IMR-90 (cell line): ENCODE measurements around the gene GABRD. TPM values are rescaled to one million over a fixed set of nuclear protein-coding genes. Genes with fewer than 3 reads are reported as not detected.

ENCODE experiments used
- ATAC-seq: fragments of 200-7000 bp; cut with Tn5 transposase; 2 replicates; pipeline ENCODE4 v1.9.1; 2020; ENCODE audit warnings: low read depth, mild to moderate bottlenecking, moderate library complexity
- BruUV-seq: library from RNA; stranded (reverse); fragments of 400-500 nt; replicated peaks from 2 replicates; lab custom pipeline; 2021; lab: Mats Ljungman, UMichigan
- CTCF ChIA-PET: fragments of 300-600 bp; formaldehyde crosslinking; extraction: SDS; loops from one replicate; lab custom pipeline; 2021; ENCODE audit warnings: antibody characterized with exemption; lab: Yijun Ruan, JAX
- POLR2A ChIA-PET: fragments of 300-600 bp; sonication (Branson Sonifier 250); formaldehyde crosslinking; loops from one replicate; lab custom pipeline; 2022; ENCODE audit warnings: antibody characterized with exemption; ENCODE audit not compliant: unreplicated experiment; lab: Charles Lee
- DNase-seq: peaks from one replicate; pipeline ENCODE4 v3.0.0; 2013
- H2AFZ ChIP-seq: replicated peaks from 2 replicates; pipeline ENCODE3; 2013; ENCODE audit warnings: low read length, mild to moderate bottlenecking; ENCODE audit not compliant: poor library complexity
- H2AK5ac ChIP-seq: 2 replicates; pipeline ENCODE4 v1.6.1; 2013; ENCODE audit warnings: low read depth, low read length, inconsistent platforms
- H2AK9ac ChIP-seq: replicated peaks from 2 replicates; pipeline ENCODE3; 2013; ENCODE audit warnings: mild to moderate bottlenecking, low read depth, low read length, moderate library complexity; ENCODE audit not compliant: poor library complexity
- H2BK120ac ChIP-seq: 2 replicates; pipeline ENCODE4 v1.6.1; 2013; ENCODE audit warnings: low read depth, low read length, inconsistent platforms
- H2BK15ac ChIP-seq: 3 replicates; pipeline ENCODE4 v1.6.1; 2013; ENCODE audit warnings: low read depth, low read length, inconsistent platforms
- H2BK20ac ChIP-seq: 2 replicates; pipeline ENCODE4 v1.6.1; 2013; ENCODE audit warnings: low read depth, mild to moderate bottlenecking, inconsistent platforms, low read length, moderate library complexity
- H2BK5ac ChIP-seq: 2 replicates; pipeline ENCODE4 v1.6.1; 2013; ENCODE audit warnings: mild to moderate bottlenecking, low read depth, low read length, inconsistent platforms; ENCODE audit not compliant: poor library complexity, severe bottlenecking
- H3K14ac ChIP-seq: replicated peaks from 2 replicates; pipeline ENCODE4 v1.6.1; 2013; ENCODE audit warnings: low read depth, low read length, inconsistent platforms
- H3K18ac ChIP-seq: 2 replicates; pipeline ENCODE4 v1.6.1; 2013; ENCODE audit warnings: low read depth, low read length, control low read depth
- H3K23ac ChIP-seq: 2 replicates; pipeline ENCODE4 v1.6.1; 2013; ENCODE audit warnings: low read depth, low read length, inconsistent platforms
- H3K27ac ChIP-seq: 2 replicates; pipeline ENCODE4 v1.5.1; 2013; ENCODE audit warnings: mild to moderate bottlenecking, control low read depth, low read length; ENCODE audit not compliant: insufficient read depth
- H3K27me3 ChIP-seq: 2 replicates; pipeline ENCODE4 v1.6.1; 2013; ENCODE audit warnings: low read length; ENCODE audit not compliant: control insufficient read depth, insufficient read depth
- H3K36me3 ChIP-seq: 2 replicates; pipeline ENCODE4 v1.6.1; 2013; ENCODE audit warnings: low read length, mixed read lengths; ENCODE audit not compliant: control insufficient read depth, insufficient read depth
- H3K4ac ChIP-seq: 2 replicates; pipeline ENCODE4 v1.6.1; 2013; ENCODE audit warnings: low read depth, low read length, inconsistent platforms
- H3K4me1 ChIP-seq: 2 replicates; pipeline ENCODE4 v1.6.1; 2013; ENCODE audit warnings: low read length, mixed read lengths; ENCODE audit not compliant: control insufficient read depth, insufficient read depth
- H3K4me2 ChIP-seq: 2 replicates; pipeline ENCODE4 v1.6.1; 2013; ENCODE audit warnings: low read depth, mild to moderate bottlenecking, control low read depth, low read length, moderate library complexity
- H3K4me3 ChIP-seq: 2 replicates; pipeline ENCODE4 v1.5.1; 2013; ENCODE audit warnings: low read depth, mild to moderate bottlenecking, control low read depth, low read length, moderate library complexity; ENCODE audit not compliant: insufficient read depth
- H3K56ac ChIP-seq: 2 replicates; pipeline ENCODE4 v1.6.1; 2013; ENCODE audit warnings: low read length, inconsistent platforms; ENCODE audit not compliant: insufficient read depth; ENCODE audit errors: extremely low read depth
- H3K79me1 ChIP-seq, 2 experiments: 2 replicates each; pipeline ENCODE4 v1.6.1; 2013; ENCODE audit warnings: low read length in 2 of 2, inconsistent platforms in 1 of 2, low read depth in 1 of 2
- H3K9ac ChIP-seq: 2 replicates; pipeline ENCODE4 v1.6.1; 2013; ENCODE audit warnings: low read depth, low read length, control low read depth
- H3K9me1 ChIP-seq: 2 replicates; pipeline ENCODE4 v1.6.1; 2013; ENCODE audit warnings: low read length, inconsistent platforms; ENCODE audit not compliant: insufficient read depth
- H3K9me3 ChIP-seq: 2 replicates; pipeline ENCODE4 v1.6.1; 2013; ENCODE audit warnings: low read length; ENCODE audit not compliant: control insufficient read depth, insufficient read depth
- H4K20me1 ChIP-seq: 2 replicates; pipeline ENCODE4 v1.6.1; 2013; ENCODE audit warnings: low read length, inconsistent platforms; ENCODE audit not compliant: insufficient read depth
- H4K5ac ChIP-seq: 2 replicates; pipeline ENCODE4 v1.6.1; 2013; ENCODE audit warnings: mild to moderate bottlenecking, low read depth, low read length, control low read depth
- H4K8ac ChIP-seq, 2 experiments: 2 replicates each; pipeline ENCODE4 v1.6.1; 2013; ENCODE audit warnings: low read depth in 2 of 2, low read length in 2 of 2, control low read depth in 1 of 2, inconsistent platforms in 1 of 2
- H4K91ac ChIP-seq: 2 replicates; pipeline ENCODE4 v1.6.1; 2013; ENCODE audit warnings: low read depth, low read length, inconsistent platforms; ENCODE audit not compliant: insufficient read depth
- MAZ ChIP-seq: IDR thresholded peaks from 2 replicates; pipeline ENCODE4 v1.6.1; 2012; ENCODE audit warnings: low read depth, mild to moderate bottlenecking, low read length, improper control_type of control experiment, moderate library complexity, borderline replicate concordance
- NFE2L2 ChIP-seq: fragments of 150-350 bp; IDR thresholded peaks from 2 replicates; pipeline ENCODE4 v1.6.1; 2016; ENCODE audit warnings: low read depth, mild to moderate bottlenecking, low read length
- POLR2A ChIP-seq: IDR thresholded peaks from 2 replicates; pipeline ENCODE4 v1.6.1; 2012; ENCODE audit warnings: mild to moderate bottlenecking, low read depth, low read length
- RAD21 ChIP-seq: IDR thresholded peaks from 2 replicates; pipeline ENCODE4 v1.6.1; 2012; ENCODE audit warnings: low read length, improper control_type of control experiment
- WGBS, 2 experiments: methylation state at CpG; one replicate each; pipeline versions ENCODE4 v1.1.5 to v1.1.7; 2013; ENCODE audit warnings: missing lambda C conversion rate in 2 of 2; ENCODE audit not compliant: insufficient read length in 1 of 2; ENCODE audit errors: extremely low coverage in 2 of 2; 5-methylcytosine and 5-hydroxymethylcytosine counted together
- dilution Hi-C: fragments of 300-500 bp; cut with HindIII; formaldehyde crosslinking; loops from one replicate; pipeline ENCODE4 v1.14.3; 2018; ENCODE audit warnings: low sequenced_read_pairs; ENCODE audit not compliant: unreplicated experiment
- in situ Hi-C: fragments of 300-500 bp; cut with MboI; formaldehyde crosslinking; loops from 3 replicates; pipeline ENCODE4 v1.14.3; 2019; ENCODE audit warnings: low sequenced_read_pairs, inconsistent platforms, mixed read lengths
- intact Hi-C: fragments of 100-400 bp; cut with micrococcal nuclease; formaldehyde crosslinking; loops from 2 replicates; pipeline ENCODE4 v1.10.0; 2022
- polyA plus RNA-seq, 3 experiments: library from polyadenylated mRNA; depleted of rRNA; stranded (reverse); fragments of >200 nt; gene quantifications; 2 replicates each; pipeline ENCODE4 v1.2.3, GENCODE V29; 2012; ENCODE audit warnings: low replicate concordance in 1 of 3
- total RNA-seq: library from RNA; depleted of rRNA; stranded (reverse); fragments of >200 nt; gene quantifications from 2 replicates; pipeline ENCODE4 v1.2.3, GENCODE V29; 2012

The GABRD gene
- total and polyA plus RNA-seq, 2 of the 4 experiments (the other 2 are of a cell fraction): not detected

- H3K23ac ChIP-seq: no peak overlapping the region
- no peaks in the 10 kb centered on the region; the same call in 1 of the 2 replicates for H3K9me3 ChIP-seq
- dilution Hi-C loops (no loop called here), intact Hi-C loops (no loop called here), in situ Hi-C loops (no loop called here)
- H3K27ac ChIP-seq: no peak overlapping the region
- no TSS peak for BruUV-seq
- no peaks in the 10 kb centered on the region for H3K4me1 ChIP-seq
- H4K20me1 ChIP-seq: no peaks in the 10 kb centered on the region
- no peak for ATAC-seq
- H2BK5ac ChIP-seq: no peak overlapping the region
- TF ChIP-seq MAZ (no peak), POLR2A (no peak), NFE2L2 (no peak), RAD21 (no peak)
- no peak overlapping the region for H4K91ac ChIP-seq
- DNase-seq: no peak
- no peaks in the 10 kb centered on the region for H3K36me3 ChIP-seq
- H3K14ac ChIP-seq: no peak overlapping the region
- H2AK9ac ChIP-seq: no peak overlapping the region
- H3K79me1 ChIP-seq: no peaks in the 10 kb centered on the region
- no peak overlapping the region for H2AK5ac ChIP-seq
- no peak overlapping the region for H3K56ac ChIP-seq
- no peak overlapping the region for H3K4me2 ChIP-seq
- no peak overlapping the region for H3K9ac ChIP-seq
- POLR2A ChIA-PET: no interaction called here
- no peak overlapping the region for H4K5ac ChIP-seq
- H2AFZ ChIP-seq: no peak overlapping the region
- H3K18ac ChIP-seq: no peak overlapping the region
- H2BK15ac ChIP-seq: no peak overlapping the region
- H3K4ac ChIP-seq: no peak overlapping the region
- CTCF ChIA-PET: interaction anchor here (1.5 kb wide), 1 partner anchor 8 kb away, joined by 4 read pairs; no protein-coding TSS in a partner anchor
- WGBS, 2 experiments: 66% methylated on average over 5 of the region's 17 CpGs; no CpG with 5 or more reads in 1 of the 2 experiments
- no peaks in the 10 kb centered on the region for H3K9me1 ChIP-seq
- H2BK20ac ChIP-seq: no peak overlapping the region
- peaks cover 44% of the 10 kb centered on the region for H3K27me3 ChIP-seq
- H4K8ac ChIP-seq: no peak overlapping the region
- no peak overlapping the region for H2BK120ac ChIP-seq
- H3K4me3 ChIP-seq: no peak overlapping the region
Observed at GRCh38 chr1:2053217-2053616, 34.1 kb downstream of the GABRD start.
